Measurements from ENCODE around the gene CCDC91.

- TF ChIP-seq, protein P1, sequence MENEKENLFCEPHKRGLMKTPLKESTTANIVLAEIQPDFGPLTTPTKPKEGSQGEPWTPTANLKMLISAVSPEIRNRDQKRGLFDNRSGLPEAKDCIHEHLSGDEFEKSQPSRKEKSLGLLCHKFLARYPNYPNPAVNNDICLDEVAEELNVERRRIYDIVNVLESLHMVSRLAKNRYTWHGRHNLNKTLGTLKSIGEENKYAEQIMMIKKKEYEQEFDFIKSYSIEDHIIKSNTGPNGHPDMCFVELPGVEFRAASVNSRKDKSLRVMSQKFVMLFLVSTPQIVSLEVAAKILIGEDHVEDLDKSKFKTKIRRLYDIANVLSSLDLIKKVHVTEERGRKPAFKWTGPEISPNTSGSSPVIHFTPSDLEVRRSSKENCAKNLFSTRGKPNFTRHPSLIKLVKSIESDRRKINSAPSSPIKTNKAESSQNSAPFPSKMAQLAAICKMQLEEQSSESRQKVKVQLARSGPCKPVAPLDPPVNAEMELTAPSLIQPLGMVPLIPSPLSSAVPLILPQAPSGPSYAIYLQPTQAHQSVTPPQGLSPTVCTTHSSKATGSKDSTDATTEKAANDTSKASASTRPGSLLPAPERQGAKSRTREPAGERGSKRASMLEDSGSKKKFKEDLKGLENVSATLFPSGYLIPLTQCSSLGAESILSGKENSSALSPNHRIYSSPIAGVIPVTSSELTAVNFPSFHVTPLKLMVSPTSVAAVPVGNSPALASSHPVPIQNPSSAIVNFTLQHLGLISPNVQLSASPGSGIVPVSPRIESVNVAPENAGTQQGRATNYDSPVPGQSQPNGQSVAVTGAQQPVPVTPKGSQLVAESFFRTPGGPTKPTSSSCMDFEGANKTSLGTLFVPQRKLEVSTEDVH (IDR thresholded peaks at IDR 0.05; ENCODE audit: low read depth, partially characterized antibody), result no peak
- no peak for TF ChIP-seq FOXM1 (IDR thresholded peaks at IDR 0.05; ENCODE audit: low read depth)
- no peak for TF ChIP-seq FOXM1 (CRISPR knock-in tag; IDR thresholded peaks at IDR 0.05; ENCODE audit: low read depth)
- TF ChIP-seq MXI1 (IDR thresholded peaks at IDR 0.05; ENCODE audit: low read depth, low read length), result no peak
- TF ChIP-seq BHLHE40 (IDR thresholded peaks at IDR 0.05; ENCODE audit: low read length), result no peak
- no peak for TF ChIP-seq POLR2A (conservative IDR thresholded peaks at IDR 0.05)
- TF ChIP-seq, protein P2, sequence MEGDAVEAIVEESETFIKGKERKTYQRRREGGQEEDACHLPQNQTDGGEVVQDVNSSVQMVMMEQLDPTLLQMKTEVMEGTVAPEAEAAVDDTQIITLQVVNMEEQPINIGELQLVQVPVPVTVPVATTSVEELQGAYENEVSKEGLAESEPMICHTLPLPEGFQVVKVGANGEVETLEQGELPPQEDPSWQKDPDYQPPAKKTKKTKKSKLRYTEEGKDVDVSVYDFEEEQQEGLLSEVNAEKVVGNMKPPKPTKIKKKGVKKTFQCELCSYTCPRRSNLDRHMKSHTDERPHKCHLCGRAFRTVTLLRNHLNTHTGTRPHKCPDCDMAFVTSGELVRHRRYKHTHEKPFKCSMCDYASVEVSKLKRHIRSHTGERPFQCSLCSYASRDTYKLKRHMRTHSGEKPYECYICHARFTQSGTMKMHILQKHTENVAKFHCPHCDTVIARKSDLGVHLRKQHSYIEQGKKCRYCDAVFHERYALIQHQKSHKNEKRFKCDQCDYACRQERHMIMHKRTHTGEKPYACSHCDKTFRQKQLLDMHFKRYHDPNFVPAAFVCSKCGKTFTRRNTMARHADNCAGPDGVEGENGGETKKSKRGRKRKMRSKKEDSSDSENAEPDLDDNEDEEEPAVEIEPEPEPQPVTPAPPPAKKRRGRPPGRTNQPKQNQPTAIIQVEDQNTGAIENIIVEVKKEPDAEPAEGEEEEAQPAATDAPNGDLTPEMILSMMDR (IDR thresholded peaks at IDR 0.05 in 2 of 3, conservative IDR thresholded peaks at IDR 0.05 in 1 of 3; ENCODE audit: insufficient read depth in 2 of 3, low read depth in 1 of 3, low read length in 3 of 3), result no peak
- TF ChIP-seq RAD51 (IDR thresholded peaks at IDR 0.05; ENCODE audit: borderline replicate concordance, low read depth), result no peak
- TF ChIP-seq, protein P3, sequence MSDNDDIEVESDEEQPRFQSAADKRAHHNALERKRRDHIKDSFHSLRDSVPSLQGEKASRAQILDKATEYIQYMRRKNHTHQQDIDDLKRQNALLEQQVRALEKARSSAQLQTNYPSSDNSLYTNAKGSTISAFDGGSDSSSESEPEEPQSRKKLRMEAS (CRISPR knock-in tag; IDR thresholded peaks at IDR 0.05), result no peak
- TF ChIP-seq OTX1 (CRISPR knock-in tag; IDR thresholded peaks at IDR 0.05), result no peak
- peak in 1 of 2 experiments; percentile 93; a peak in 2 of 3 replicates for TF ChIP-seq CBX3 (IDR thresholded peaks at IDR 0.05; ENCODE audit: borderline replicate concordance in 1 of 2, low read length in 2 of 2)
These were observed 177.7 kb downstream of the CCDC91 start for GRCh38 chr12:28367993-28368392.
